Epithelial cell of esophagus (primary cell): Measurements from ENCODE around the gene GPC3.
A peak's percentile ranks its signal among the peaks of the same experiment; 100 is the strongest.

Experiments
- DNase-seq: peaks from one replicate; pipeline ENCODE4 v3.0.0; 2010; ENCODE audit warnings: low read depth
- H3K4me3 ChIP-seq: 2 replicates; pipeline ENCODE4 v1.5.1; 2011; ENCODE audit warnings: mild to moderate bottlenecking, low read length, control low read depth
- CTCF ChIP-seq: IDR thresholded peaks from 2 replicates; pipeline ENCODE4 v1.5.1; 2011; ENCODE audit warnings: low read depth, mild to moderate bottlenecking, low read length, control low read depth, inconsistent platforms; ENCODE audit not compliant: insufficient read depth; ENCODE audit errors: missing control alignments

GPC3 gene

GRCh38 chrX:133715715-133716114, 269.7 kb downstream of the GPC3 start:
- TF ChIP-seq CTCF, result no peak
- DNase-seq, result no peak
- no peak overlapping the region for H3K4me3 ChIP-seq

GRCh38 chrX:133709501-133709900, 275.9 kb downstream of the GPC3 start:
- no peak for TF ChIP-seq CTCF
- H3K4me3 ChIP-seq, result no peak overlapping the region
- no peak for DNase-seq

- no peak for TF ChIP-seq CTCF
- DNase-seq, result no peak
- H3K4me3 ChIP-seq, result no peak overlapping the region
These were observed 278.5 kb downstream of the GPC3 start for GRCh38 chrX:133706890-133707289.

GRCh38 chrX:133702230-133702629, 283.2 kb downstream of the GPC3 start:
- no peak for TF ChIP-seq CTCF
- no peak for DNase-seq
- no peak overlapping the region for H3K4me3 ChIP-seq

GRCh38 chrX:133699023-133699728, 286.2 kb downstream of the GPC3 start:
- no peak for DNase-seq
- no peak for TF ChIP-seq CTCF
- no peak overlapping the region for H3K4me3 ChIP-seq

GRCh38 chrX:133698298-133698697, 287.1 kb downstream of the GPC3 start:
- TF ChIP-seq CTCF, result no peak
- no peak overlapping the region for H3K4me3 ChIP-seq
- peak; percentile 22 for DNase-seq

- no peak for DNase-seq
- H3K4me3 ChIP-seq, result no peak overlapping the region
- no peak for TF ChIP-seq CTCF
These were observed 287.7 kb downstream of the GPC3 start for GRCh38 chrX:133697656-133698055.
